GM19035 (cell line): ENCODE results near the gene FOXP1.

Experiments used
- ATAC-seq: cut with Tn5 transposase; IDR thresholded peaks from one replicate; pipeline ENCODE4 v1.9.1; 2021; ENCODE audit not compliant: unreplicated experiment

FOXP1 gene

GRCh38 chr3:71095511-71096291 lies 487.8 kb downstream of the FOXP1 start:
- ATAC-seq: no peak

DNA sequence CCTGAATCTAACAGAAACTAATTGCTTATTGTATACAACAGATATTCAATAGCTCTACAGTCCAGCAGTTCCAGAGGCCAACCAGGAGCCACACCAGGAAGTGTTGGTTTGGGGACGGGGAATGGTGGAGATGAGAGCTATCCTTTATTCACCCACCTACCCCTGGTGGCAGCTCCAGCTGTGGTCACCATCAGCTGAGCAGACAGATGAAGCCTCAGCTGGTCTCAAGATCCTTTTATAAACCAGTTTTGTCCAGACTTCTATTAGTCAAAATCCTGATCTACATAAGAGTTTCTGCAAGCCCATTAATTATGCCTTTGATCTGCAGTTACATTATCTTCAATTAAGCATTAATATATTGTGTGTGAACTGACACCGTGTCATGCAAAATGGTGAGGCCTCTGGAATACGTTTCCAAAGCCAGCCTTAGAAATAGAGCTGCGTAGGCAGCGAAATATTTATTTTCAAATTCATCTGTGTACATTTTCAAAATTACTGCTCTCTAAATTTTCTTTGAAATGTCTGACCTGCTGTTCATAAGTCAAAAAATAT lies 488.8 kb downstream of the FOXP1 start:
- no peak for ATAC-seq

GRCh38 chr3:71092665-71093064 lies 490.9 kb downstream of the FOXP1 start:
- no peak for ATAC-seq

DNA sequence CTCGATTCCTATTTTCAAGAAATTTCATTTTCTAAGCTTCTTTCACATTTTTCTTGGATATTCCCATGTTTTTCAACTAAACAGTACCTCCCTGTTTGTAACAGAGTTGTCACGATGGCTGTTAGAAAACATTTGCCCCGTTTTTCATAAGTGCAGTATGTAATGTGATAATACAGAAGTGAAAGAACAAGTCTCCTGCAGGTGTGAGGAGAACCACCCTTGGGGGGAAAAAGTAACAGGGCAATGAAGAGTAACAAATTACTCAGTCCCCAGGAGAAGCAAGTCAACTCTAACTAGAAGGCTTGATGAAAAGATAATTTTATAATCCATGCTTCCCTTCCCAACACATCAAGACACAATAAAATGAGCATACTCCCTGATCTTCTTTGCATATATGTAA lies 493.3 kb downstream of the FOXP1 start:
- no peak for ATAC-seq

DNA sequence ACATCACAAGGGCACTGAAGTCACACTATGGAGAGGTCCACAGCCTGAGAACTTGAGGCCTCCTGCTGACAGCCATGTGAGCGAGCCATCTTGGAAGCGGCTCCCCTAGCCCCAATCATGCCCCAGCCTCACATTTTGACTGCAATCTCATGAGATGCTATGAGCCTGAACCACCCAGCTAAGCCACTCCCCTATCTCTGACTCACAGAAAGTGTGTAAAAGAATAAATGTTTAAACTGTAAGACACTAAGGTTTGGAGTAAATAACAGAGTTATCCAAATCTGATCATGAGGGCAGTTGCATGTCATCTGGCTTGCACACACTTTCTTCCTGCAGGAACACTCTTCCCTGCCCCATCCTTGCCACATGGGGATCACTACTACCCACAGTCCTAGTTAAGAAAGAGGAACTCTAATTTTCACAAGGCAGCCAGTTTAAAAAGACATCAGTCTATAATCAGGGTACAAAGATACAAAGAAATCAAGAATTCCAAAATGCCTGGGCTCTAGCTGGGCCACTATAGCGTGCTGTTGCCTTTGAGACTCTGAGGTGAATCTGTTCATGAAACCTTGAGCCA lies 494.2 kb downstream of the FOXP1 start:
- no peak for ATAC-seq

DNA sequence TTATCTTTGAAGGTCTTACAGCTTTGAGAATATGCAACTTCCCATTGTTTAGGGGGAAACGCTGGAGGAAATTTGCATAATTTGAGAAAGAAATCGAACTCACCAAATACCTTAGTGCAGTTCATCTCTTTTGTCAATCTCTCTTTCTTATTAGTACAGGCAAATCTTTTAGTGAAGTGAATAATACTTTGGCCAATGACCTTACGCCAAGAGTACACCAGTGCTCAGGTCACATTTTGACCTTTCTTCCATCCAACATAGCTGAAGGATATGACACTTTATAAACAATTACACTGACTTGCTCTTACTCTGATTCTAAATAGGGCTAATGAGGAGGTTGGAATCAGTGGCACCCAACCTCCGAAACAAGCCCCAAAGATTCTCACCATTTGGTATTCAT lies 494.8 kb downstream of the FOXP1 start:
- no peak for ATAC-seq

DNA sequence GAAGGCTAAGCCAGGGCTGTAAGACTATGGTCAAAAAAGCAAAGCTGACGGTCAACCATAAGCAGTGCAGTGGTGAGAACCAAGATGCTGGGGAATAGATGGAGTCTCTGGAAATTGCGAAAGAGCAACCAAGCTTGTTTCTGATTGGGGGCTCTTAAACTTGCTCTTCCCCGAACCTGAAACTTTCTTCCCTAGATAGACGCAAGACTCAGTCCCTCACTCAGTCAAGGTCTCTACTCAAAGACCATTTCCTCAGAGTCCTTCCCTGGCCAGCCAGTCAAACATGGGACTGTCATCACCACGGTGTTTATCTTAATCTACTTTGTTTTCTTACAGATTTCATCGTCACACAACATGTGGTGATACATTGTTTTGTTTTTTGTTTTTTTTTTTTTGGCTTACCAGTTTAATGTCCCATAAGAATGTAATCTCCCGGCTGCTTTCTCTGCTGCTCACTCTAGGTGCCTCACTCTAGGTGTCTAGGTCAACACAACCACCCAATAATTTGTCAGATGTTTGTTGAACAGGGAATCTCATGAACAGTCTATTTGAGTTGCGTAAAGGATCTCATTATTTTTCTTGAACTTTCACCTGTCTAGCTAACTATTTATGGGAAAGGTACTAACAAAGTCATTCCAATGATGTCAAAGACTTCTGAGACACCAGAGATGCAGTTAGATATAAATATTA lies 495.4 kb downstream of the FOXP1 start:
- no peak for ATAC-seq

GRCh38 chr3:71087143-71088018 lies 496.1 kb downstream of the FOXP1 start:
- peak; percentile 90 for ATAC-seq

DNA sequence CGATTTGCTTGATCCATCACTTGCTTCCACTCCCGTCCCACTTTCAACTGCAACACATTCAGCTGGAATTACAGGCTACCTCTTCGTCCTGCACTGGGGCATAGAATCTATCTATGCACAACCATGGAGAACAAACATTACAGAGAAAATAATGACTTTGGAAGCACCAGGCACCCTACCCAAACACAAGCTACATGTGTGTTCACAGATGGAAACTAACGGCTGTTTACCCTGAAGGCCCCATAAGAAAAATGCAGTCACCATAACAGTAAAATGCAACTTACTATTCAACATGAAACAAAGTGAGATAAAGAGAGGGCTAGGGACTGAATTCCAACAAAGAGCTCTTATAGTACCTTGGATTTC lies 496.8 kb downstream of the FOXP1 start:
- ATAC-seq: no peak

DNA sequence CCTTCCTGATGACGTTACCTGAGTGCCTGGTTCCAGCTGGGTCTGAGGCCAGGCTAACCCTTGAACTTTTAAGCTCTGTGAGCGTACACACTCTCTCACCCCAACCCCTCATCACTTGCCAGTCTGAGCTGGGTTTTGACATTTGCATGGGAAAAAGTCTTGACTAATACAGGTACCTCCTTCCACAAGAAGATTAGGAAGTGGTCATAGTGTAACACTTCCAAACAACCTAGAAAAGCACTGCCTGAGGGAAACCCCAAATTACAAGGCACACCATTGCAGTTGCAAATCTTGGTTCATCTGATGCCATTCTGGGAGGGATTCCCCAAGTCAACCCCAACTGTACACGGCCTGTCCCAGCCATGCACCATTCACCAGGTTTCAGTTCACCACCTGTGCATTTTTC lies 499.8 kb downstream of the FOXP1 start:
- no peak for ATAC-seq

- ATAC-seq: no peak
These were observed 500.7 kb downstream of the FOXP1 start for GRCh38 chr3:71082833-71083232.

GRCh38 chr3:71080517-71081083 lies 502.9 kb downstream of the FOXP1 start:
- ATAC-seq: no peak

DNA sequence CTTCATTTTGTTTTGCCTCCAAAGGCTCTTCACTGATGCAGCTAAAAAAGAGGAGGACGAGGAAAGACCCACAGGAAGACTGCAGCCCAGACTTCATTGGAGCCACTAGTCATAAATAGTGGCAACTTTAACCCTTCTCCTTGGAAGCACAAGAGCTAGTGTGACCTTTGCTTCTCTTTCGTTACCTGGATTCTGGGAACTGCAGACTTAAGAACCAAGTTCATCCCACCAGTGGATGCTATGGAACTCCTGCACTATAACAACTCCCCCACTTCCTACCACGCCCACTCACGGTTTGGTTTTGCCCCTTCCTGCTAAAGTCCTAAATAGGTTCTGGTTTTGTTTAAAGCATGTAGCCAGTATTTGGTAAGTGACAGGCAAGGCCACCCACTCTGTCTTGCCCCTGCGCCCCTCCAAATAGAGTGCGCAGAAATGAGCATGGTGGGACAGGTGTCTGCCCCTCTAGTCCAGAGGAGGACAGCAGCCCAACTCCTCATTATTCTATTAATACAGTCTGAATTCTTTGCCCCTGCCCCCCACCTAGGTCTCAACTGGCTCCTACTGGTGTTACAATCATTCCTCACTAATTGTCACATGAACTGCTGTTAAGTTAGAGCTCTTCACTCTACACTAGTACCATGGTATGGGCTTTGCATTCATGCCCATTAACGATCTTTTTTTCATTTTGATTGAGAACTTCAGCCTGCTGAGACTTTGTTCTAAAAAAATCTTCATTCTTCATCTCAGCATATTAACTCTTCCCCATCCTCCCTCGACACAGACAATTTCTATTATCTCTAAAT lies 504.6 kb downstream of the FOXP1 start:
- no peak for ATAC-seq

GRCh38 chr3:71078199-71078598 lies 505.3 kb downstream of the FOXP1 start:
- ATAC-seq: no peak

- ATAC-seq: no peak
These were observed 506.5 kb downstream of the FOXP1 start for GRCh38 chr3:71077070-71077469.

DNA sequence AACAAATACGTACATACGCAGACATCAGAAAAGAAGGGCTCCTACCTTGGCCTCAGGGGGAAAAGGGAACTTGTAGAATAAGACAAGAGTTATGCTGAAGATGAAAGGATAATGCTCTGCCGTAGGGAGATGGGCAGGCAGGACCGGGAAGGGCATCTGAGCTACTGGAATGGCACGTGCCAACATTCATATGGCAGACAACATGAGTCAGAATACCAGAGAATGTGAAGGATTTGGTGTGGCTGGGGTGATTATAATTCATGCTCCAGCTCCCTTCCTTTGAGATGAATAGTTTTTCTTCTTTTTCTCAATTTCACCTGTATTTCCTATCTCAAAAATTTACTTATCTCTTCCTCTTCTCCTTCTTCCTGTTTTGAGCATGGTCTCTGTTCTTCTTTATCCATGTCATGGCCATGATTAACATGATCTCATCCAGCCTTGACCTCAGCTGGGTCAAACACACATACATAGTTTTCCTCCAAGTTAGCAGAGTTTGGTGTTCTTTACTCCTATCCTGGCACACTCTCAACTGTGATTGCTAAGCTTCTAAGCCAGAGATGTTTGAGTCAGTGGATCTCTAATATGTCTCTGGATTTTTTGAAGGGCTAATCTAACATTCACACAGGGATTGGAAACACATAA lies 507.0 kb downstream of the FOXP1 start:
- no peak for ATAC-seq

- ATAC-seq: no peak
These were observed 508.0 kb downstream of the FOXP1 start for GRCh38 chr3:71075494-71075893.

DNA sequence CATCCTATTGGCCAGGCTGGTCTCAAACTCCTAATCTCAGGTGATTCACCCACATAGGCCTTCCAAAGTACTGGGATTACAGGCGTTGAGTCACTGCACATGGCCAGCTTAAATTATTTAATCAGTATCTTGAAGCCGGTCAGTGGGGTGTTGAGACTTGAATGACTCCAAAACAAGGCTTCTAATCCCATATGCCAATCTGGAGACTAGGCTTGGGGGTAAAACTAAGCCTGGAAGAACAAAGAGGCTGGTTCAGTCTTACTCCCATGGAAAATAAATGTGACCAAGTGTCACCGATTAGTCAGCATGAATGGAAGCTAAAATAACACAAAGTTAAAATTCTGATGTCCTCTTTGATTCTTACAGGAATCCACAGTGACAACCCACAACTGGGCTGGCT lies 509.1 kb downstream of the FOXP1 start:
- ATAC-seq: no peak

DNA sequence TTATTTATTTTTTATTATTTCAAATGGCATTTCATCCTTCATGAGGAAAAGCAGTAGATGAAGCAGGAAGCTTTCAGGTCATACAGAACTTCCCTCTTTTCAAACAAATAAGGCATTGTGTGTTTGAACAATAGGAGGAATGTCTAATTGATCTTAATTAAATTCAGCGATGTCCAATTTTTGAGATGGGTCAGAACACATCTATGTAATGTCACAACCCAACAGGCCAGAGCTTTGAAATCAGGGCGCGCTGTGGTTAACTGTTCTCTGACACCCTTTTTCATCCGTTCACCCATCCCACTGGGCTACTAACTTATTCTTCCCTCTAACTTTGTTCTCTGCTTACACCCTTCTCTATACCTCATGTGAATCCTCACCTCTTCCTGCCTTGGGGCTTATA lies 510.5 kb downstream of the FOXP1 start:
- ATAC-seq: no peak
